ENCODE data around the gene MAPKAPK2. TPM values are rescaled to one million over a fixed set of nuclear protein-coding genes. Genes with fewer than 3 reads are reported as not detected.
A peak's percentile ranks its signal among the peaks of the same experiment; 100 is the strongest.

MAPKAPK2 gene
- total RNA-seq, 4 donors from 2014 or later: 115 to 207 (median 140) TPM

- Histone ChIP-seq H3K4me1 (peaks cover 92 to 93% of the 10 kb centered on the region in 2 donors), H3K27me3 (no peaks in the 10 kb centered on the region), H3K27ac (peak overlapping the region; percentile 93 to 98 (median 96)), H3K4me3 (peak overlapping the region in 1 of 4 donors; percentile 11), H3K36me3 (no peaks in the 10 kb centered on the region), H3K9me3 (no peaks in the 10 kb centered on the region)
- DNase-seq: peak; percentile 81 to 93
- in situ Hi-C loops (cut with MboI; ENCODE audit: low sequenced_read_pairs in 4 of 4) (loop anchor here in 1 of 4 donors (25.0 kb wide), 1 partner anchor 1122 kb away; no protein-coding TSS in a partner anchor), intact Hi-C loops (cut with DNase I; ENCODE audit: low total_unique reads) (loop anchor here (5.0 to 10.0 kb wide), 3 partner anchors 217 to 1124 kb away; no protein-coding TSS in a partner anchor)
- peak; percentile 16 to 26 for ATAC-seq
- TF ChIP-seq CTCF (IDR thresholded peaks at IDR 0.05 in 4 of 5, conservative IDR thresholded peaks at IDR 0.05 in 1 of 5) (no peak), POLR2A (IDR thresholded peaks at IDR 0.05) (no peak)
These were observed 5.8 kb downstream of the MAPKAPK2 start for GRCh38 chr1:206690516-206690915.

GRCh38 chr1:206691604-206692003, 6.9 kb downstream of the MAPKAPK2 start:
- in situ Hi-C loops (cut with MboI; ENCODE audit: low sequenced_read_pairs in 4 of 4) (loop anchor here in 1 of 4 donors (25.0 kb wide), 1 partner anchor 1121 kb away; no protein-coding TSS in a partner anchor), intact Hi-C loops (cut with DNase I; ENCODE audit: low total_unique reads) (loop anchor here (2.0 to 10.0 kb wide), 4 partner anchors 31 to 1123 kb away; no protein-coding TSS in a partner anchor)
- Histone ChIP-seq H3K4me3 (no peak overlapping the region), H3K27me3 (no peaks in the 10 kb centered on the region), H3K9me3 (no peaks in the 10 kb centered on the region), H3K36me3 (no peaks in the 10 kb centered on the region), H3K4me1 (peaks cover 100% of the 10 kb centered on the region in 2 donors), H3K27ac (peak overlapping the region; percentile 93 to 98 (median 96))
- ATAC-seq: peak; percentile 61 to 77
- TF ChIP-seq POLR2A (IDR thresholded peaks at IDR 0.05) (peak; percentile 37 to 56), CTCF (IDR thresholded peaks at IDR 0.05 in 4 of 5, conservative IDR thresholded peaks at IDR 0.05 in 1 of 5) (no peak)
- DNase-seq: peak; percentile 73 to 89

- intact Hi-C loops (cut with DNase I; ENCODE audit: low total_unique reads) (loop anchor here (2.0 to 10.0 kb wide), 4 partner anchors 30 to 1122 kb away; no protein-coding TSS in a partner anchor), in situ Hi-C loops (cut with MboI; ENCODE audit: low sequenced_read_pairs in 4 of 4) (loop anchor here in 1 of 4 donors (25.0 kb wide), 1 partner anchor 1119 kb away; no protein-coding TSS in a partner anchor)
- Histone ChIP-seq H3K36me3 (no peaks in the 10 kb centered on the region), H3K9me3 (no peaks in the 10 kb centered on the region), H3K4me1 (peaks cover 100% of the 10 kb centered on the region in 2 donors), H3K27ac (peak overlapping the region; percentile 93 to 98 (median 96)), H3K27me3 (no peaks in the 10 kb centered on the region), H3K4me3 (peak overlapping the region; percentile 34 to 55 (median 37))
- DNase-seq (peak; percentile 81 to 93), ATAC-seq (peak; percentile 60 to 67)
- TF ChIP-seq CTCF (IDR thresholded peaks at IDR 0.05 in 4 of 5, conservative IDR thresholded peaks at IDR 0.05 in 1 of 5): no peak
- TF ChIP-seq POLR2A (IDR thresholded peaks at IDR 0.05): peak; percentile 57 to 60
These were observed 8.3 kb downstream of the MAPKAPK2 start for GRCh38 chr1:206693029-206693428.

GRCh38 chr1:206693592-206693991, 8.9 kb downstream of the MAPKAPK2 start:
- peak overlapping the region; percentile 93 to 98 (median 96) for H3K27ac ChIP-seq
- ATAC-seq: peak; percentile 53 to 65
- intact Hi-C loops (cut with DNase I; ENCODE audit: low total_unique reads): loop anchor here (2.0 to 10.0 kb wide), 4 partner anchors 29 to 1121 kb away; no protein-coding TSS in a partner anchor

More at GRCh38 chr1:206693592-206693991, 8.9 kb downstream of the MAPKAPK2 start:
- H3K4me3 ChIP-seq: peak overlapping the region; percentile 34 to 55 (median 37)
- peak; percentile 62 to 80 for DNase-seq
- H3K27me3 ChIP-seq: no peaks in the 10 kb centered on the region
- peaks cover 100% of the 10 kb centered on the region in 2 donors for H3K4me1 ChIP-seq
- TF ChIP-seq CTCF (IDR thresholded peaks at IDR 0.05 in 4 of 5, conservative IDR thresholded peaks at IDR 0.05 in 1 of 5) (no peak), POLR2A (IDR thresholded peaks at IDR 0.05) (peak in 1 of 2 donors; percentile 1)
- no peaks in the 10 kb centered on the region for H3K9me3 ChIP-seq
- no peaks in the 10 kb centered on the region for H3K36me3 ChIP-seq
- in situ Hi-C loops (cut with MboI; ENCODE audit: low sequenced_read_pairs in 4 of 4): loop anchor here in 1 of 4 donors (25.0 kb wide), 1 partner anchor 1119 kb away; no protein-coding TSS in a partner anchor
